Hematopoietic multipotent progenitor cell treated with erythropoietin and hydrocortisone succinate and interleukin-3 and kit ligand, for 17 days (in vitro differentiated cells): Measurements from ENCODE around the gene PKP4.

ENCODE experiments used
- DNase-seq: peaks from one replicate; pipeline ENCODE4 v3.0.0-alpha.2; 2015; ENCODE audit warnings: low spot score

The PKP4 gene

GRCh38 chr2:158600155-158600802, 143.5 kb downstream of the PKP4 start:
- DNase-seq = no peak

- DNase-seq = peak; percentile 48
These were observed 145.3 kb downstream of the PKP4 start for GRCh38 chr2:158602027-158602426.

- DNase-seq = peak; percentile 6
These were observed 146.5 kb downstream of the PKP4 start for GRCh38 chr2:158603205-158603604.

- peak; percentile 9 for DNase-seq
These were observed 147.2 kb downstream of the PKP4 start for GRCh38 chr2:158603986-158604385.

- DNase-seq = no peak
These were observed 153.3 kb downstream of the PKP4 start for GRCh38 chr2:158610059-158610458.

- no peak for DNase-seq
These were observed 159.8 kb downstream of the PKP4 start for GRCh38 chr2:158616480-158617000.

- no peak for DNase-seq
These were observed 162.2 kb downstream of the PKP4 start for GRCh38 chr2:158618891-158619490.

- no peak for DNase-seq
These were observed 162.7 kb downstream of the PKP4 start for GRCh38 chr2:158619496-158619895.

- no peak for DNase-seq
These were observed 163.9 kb downstream of the PKP4 start for GRCh38 chr2:158620656-158621055.

GRCh38 chr2:158624071-158624667, 167.4 kb downstream of the PKP4 start:
- no peak for DNase-seq

GRCh38 chr2:158624961-158625360, 168.2 kb downstream of the PKP4 start:
- DNase-seq = no peak

GRCh38 chr2:158629116-158629515, 172.4 kb downstream of the PKP4 start:
- DNase-seq = no peak

GRCh38 chr2:158633261-158633660, 176.5 kb downstream of the PKP4 start:
- DNase-seq = no peak

GRCh38 chr2:158634627-158635026, 177.9 kb downstream of the PKP4 start:
- no peak for DNase-seq

- no peak for DNase-seq
These were observed 179.3 kb downstream of the PKP4 start for GRCh38 chr2:158635961-158636601.

GRCh38 chr2:158637357-158637756, 180.6 kb downstream of the PKP4 start:
- no peak for DNase-seq

GRCh38 chr2:158644139-158644538, 187.4 kb downstream of the PKP4 start:
- no peak for DNase-seq

- DNase-seq = no peak
These were observed 188.5 kb downstream of the PKP4 start for GRCh38 chr2:158645299-158645698.

- DNase-seq = no peak
These were observed 190.9 kb downstream of the PKP4 start for GRCh38 chr2:158647436-158648231.

- no peak for DNase-seq
These were observed 193.1 kb downstream of the PKP4 start for GRCh38 chr2:158649846-158650245.

GRCh38 chr2:158650646-158651357, 194.1 kb downstream of the PKP4 start:
- no peak for DNase-seq
